Measurements from ENCODE around the gene TRERF1.

DNA sequence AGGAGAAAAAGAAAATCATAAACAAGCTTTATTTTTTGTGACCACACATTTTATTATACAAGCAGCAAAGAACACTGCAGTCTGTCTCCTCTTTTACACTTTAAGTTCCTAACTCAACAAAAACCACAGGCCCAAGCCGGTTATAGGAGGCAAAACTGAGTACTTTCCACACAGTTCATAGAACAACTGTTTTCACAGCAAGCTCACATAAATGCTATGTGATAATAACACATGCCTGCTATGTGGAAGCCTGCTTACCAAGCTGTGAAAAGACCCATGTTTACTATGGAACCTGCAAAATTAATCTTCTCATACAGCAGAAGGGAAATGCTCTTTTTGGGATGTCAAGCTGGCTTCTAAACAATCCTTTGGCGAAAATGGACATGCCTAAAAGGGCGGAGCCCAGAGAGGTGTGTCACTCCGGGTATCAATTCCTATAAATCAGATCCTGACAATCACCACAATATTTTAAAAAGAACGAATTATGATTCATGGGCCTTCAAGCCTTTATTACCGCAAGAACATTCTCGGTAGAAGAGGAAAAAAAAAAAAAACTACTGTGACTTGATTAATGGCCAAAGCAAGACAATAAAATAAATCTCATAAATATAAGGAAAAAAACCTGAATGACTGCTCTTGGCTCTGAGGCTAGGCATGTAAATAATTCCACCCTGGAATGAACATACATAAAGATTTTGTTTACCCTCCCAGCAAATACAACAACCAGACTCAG lies 2.6 kb downstream of the TRERF1 start:
- TF ChIP-seq EZH2phosphoT487 (IDR thresholded peaks at IDR 0.05; ENCODE audit: unreplicated experiment) (no peak), ETS1 (IDR thresholded peaks at IDR 0.05) (no peak), POLR2AphosphoS5 (IDR thresholded peaks at IDR 0.05; ENCODE audit: low read depth) (no peak), REST (IDR thresholded peaks at IDR 0.05; ENCODE audit: unreplicated experiment) (no peak), EZH2 (IDR thresholded peaks at IDR 0.05; ENCODE audit: low read depth, unreplicated experiment) (no peak), NANOG (IDR thresholded peaks at IDR 0.05; ENCODE audit: borderline replicate concordance) (no peak), CREB1 (CRISPR knock-in tag; IDR thresholded peaks at IDR 0.05; ENCODE audit: low read depth) (no peak), ZNF114 (CRISPR knock-in tag; IDR thresholded peaks at IDR 0.05) (no peak)
- TF ChIP-seq, protein P1, sequence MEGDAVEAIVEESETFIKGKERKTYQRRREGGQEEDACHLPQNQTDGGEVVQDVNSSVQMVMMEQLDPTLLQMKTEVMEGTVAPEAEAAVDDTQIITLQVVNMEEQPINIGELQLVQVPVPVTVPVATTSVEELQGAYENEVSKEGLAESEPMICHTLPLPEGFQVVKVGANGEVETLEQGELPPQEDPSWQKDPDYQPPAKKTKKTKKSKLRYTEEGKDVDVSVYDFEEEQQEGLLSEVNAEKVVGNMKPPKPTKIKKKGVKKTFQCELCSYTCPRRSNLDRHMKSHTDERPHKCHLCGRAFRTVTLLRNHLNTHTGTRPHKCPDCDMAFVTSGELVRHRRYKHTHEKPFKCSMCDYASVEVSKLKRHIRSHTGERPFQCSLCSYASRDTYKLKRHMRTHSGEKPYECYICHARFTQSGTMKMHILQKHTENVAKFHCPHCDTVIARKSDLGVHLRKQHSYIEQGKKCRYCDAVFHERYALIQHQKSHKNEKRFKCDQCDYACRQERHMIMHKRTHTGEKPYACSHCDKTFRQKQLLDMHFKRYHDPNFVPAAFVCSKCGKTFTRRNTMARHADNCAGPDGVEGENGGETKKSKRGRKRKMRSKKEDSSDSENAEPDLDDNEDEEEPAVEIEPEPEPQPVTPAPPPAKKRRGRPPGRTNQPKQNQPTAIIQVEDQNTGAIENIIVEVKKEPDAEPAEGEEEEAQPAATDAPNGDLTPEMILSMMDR (conservative IDR thresholded peaks at IDR 0.05; ENCODE audit: low read depth in 2 of 2), result no peak
- TF ChIP-seq, protein P2, sequence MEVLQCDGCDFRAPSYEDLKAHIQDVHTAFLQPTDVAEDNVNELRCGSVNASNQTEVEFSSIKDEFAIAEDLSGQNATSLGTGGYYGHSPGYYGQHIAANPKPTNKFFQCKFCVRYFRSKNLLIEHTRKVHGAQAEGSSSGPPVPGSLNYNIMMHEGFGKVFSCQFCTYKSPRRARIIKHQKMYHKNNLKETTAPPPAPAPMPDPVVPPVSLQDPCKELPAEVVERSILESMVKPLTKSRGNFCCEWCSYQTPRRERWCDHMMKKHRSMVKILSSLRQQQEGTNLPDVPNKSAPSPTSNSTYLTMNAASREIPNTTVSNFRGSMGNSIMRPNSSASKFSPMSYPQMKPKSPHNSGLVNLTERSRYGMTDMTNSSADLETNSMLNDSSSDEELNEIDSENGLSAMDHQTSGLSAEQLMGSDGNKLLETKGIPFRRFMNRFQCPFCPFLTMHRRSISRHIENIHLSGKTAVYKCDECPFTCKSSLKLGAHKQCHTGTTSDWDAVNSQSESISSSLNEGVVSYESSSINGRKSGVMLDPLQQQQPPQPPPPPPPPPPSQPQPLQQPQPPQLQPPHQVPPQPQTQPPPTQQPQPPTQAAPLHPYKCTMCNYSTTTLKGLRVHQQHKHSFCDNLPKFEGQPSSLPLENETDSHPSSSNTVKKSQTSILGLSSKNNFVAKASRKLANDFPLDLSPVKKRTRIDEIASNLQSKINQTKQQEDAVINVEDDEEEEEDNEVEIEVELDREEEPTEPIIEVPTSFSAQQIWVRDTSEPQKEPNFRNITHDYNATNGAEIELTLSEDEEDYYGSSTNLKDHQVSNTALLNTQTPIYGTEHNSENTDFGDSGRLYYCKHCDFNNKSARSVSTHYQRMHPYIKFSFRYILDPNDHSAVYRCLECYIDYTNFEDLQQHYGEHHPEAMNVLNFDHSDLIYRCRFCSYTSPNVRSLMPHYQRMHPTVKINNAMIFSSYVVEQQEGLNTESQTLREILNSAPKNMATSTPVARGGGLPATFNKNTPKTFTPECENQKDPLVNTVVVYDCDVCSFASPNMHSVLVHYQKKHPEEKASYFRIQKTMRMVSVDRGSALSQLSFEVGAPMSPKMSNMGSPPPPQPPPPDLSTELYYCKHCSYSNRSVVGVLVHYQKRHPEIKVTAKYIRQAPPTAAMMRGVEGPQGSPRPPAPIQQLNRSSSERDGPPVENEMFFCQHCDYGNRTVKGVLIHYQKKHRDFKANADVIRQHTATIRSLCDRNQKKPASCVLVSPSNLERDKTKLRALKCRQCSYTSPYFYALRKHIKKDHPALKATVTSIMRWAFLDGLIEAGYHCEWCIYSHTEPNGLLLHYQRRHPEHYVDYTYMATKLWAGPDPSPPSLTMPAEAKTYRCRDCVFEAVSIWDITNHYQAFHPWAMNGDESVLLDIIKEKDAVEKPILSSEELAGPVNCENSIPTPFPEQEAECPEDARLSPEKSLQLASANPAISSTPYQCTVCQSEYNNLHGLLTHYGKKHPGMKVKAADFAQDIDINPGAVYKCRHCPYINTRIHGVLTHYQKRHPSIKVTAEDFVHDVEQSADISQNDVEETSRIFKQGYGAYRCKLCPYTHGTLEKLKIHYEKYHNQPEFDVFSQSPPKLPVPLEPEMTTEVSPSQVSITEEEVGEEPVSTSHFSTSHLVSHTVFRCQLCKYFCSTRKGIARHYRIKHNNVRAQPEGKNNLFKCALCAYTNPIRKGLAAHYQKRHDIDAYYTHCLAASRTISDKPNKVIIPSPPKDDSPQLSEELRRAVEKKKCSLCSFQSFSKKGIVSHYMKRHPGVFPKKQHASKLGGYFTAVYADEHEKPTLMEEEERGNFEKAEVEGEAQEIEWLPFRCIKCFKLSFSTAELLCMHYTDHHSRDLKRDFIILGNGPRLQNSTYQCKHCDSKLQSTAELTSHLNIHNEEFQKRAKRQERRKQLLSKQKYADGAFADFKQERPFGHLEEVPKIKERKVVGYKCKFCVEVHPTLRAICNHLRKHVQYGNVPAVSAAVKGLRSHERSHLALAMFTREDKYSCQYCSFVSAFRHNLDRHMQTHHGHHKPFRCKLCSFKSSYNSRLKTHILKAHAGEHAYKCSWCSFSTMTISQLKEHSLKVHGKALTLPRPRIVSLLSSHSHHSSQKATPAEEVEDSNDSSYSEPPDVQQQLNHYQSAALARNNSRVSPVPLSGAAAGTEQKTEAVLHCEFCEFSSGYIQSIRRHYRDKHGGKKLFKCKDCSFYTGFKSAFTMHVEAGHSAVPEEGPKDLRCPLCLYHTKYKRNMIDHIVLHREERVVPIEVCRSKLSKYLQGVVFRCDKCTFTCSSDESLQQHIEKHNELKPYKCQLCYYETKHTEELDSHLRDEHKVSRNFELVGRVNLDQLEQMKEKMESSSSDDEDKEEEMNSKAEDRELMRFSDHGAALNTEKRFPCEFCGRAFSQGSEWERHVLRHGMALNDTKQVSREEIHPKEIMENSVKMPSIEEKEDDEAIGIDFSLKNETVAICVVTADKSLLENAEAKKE (CRISPR knock-in tag; IDR thresholded peaks at IDR 0.05), result no peak

All from GM23338 (cell line).